HG02678 (cell line): ENCODE results near the gene EZR.

Experiments used
- ATAC-seq: cut with Tn5 transposase; IDR thresholded peaks from one replicate; pipeline ENCODE4 v1.9.1; 2021; ENCODE audit warnings: mild to moderate bottlenecking, moderate library complexity; ENCODE audit not compliant: unreplicated experiment

EZR gene

DNA sequence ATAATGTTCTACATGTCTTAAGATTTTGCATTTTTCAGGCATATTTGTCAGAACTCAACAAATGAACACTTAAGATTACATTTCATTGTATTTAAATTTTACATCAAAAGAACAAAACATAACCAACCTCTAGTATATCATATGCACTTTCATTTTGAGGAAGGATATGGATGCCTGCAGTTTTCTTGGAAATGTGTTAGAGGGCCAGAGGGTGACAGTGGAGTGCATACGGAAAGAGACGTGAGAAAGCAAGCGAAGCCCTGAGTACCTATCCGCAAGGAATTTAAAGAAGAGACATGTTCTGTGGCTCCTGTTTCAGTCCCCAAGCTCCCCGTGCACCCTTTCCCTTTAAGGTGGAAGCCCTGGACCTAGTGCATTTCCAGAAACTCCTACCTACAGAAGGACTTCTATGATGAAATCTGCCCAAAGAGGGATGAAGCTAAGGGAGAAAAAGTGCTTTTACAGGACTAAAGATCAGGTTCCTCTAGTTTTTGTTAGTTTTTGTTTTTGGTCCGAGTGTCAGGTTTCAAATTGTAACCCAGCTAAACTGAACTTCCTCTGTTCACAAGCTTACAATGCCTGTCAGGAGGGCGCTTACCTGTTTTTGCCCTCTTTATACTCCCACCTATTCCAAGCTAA lies 38.8 kb downstream of the EZR start:
- ATAC-seq: no peak

GRCh38 chr6:158778005-158778527 lies 41.1 kb downstream of the EZR start:
- ATAC-seq: no peak

DNA sequence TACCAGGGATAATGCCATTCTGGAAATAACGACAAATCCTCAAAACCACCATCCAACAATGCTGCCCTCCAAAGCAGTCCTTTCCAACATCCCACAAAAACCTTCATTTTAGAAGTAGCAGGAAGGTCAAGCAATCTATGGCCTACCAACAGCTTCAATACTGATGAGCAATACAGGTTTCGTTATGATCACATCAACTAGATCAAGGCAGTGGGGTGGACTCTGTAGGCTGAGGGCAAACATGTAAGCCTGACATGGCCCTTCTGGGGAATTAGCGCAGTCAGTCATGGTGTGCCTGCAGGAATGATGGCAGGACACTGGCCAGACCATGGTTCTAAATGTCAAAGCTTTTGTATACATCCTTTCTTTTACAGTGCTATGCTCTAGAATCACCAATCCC lies 41.7 kb downstream of the EZR start:
- ATAC-seq: no peak

DNA sequence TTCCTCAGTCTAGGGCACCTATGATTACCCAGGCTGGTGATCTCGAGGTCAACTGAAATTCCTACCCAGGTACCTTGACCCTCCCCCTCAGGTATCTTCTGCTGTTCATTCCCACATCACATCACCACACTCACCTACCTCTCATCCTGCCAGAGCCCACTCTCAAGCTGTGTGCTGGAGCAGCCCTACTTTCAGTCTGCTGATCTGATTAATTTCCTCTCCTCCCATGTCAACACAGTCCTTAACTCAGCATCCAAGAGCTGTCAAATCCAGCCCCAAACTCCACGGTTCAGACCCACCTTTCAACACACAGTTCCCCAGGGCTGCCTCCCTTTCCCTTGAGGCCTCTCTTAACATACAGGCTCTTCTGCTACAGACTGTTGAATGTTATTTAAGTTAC lies 42.4 kb downstream of the EZR start:
- ATAC-seq: no peak

DNA sequence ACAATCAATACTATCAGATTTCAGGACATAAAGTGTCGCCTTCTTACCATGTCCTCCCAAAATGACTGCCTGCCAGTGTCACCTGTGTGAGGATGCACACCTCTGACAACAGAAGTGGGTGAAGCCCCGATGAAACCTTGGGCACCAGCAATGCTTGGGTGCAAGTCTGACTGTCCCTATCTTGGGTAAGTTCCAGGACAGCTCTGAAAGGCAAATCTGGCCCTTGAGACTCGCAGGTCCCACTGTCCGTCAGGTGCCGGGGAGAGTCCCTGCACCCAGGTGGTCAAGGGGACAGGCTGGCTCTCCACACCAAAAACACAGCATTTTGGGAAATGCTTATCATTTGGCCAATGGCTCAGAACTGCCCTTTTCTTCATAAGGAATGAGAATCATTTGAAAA lies 43.3 kb downstream of the EZR start:
- no peak for ATAC-seq

GRCh38 chr6:158774717-158775449 lies 44.3 kb downstream of the EZR start:
- no peak for ATAC-seq

GRCh38 chr6:158773581-158774449 lies 45.4 kb downstream of the EZR start:
- no peak for ATAC-seq

DNA sequence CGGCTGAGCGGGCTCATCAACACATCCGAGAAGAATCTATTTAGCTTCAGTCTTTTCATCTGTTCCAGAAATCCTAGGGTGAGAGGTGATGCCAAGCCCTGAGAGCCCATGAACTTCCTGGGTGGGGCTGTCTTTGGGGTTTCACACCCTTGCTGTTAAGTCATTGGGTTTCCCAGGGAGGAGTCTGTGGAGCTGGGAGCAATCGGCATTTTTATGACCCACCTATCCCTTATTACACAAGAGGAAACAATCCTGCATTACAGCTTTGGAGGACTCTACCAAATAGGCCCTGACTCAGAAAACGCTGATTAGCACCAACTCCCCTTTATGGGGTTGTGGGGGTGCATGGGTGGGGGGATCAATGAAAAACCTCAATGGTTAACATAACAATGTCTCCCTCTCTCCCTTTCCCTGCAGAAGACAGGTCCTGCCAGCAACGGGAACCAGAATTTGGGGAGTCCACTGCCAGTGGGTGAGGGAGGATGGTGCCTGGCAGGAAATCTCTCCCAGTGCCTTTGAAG lies 46.3 kb downstream of the EZR start:
- ATAC-seq: no peak

DNA sequence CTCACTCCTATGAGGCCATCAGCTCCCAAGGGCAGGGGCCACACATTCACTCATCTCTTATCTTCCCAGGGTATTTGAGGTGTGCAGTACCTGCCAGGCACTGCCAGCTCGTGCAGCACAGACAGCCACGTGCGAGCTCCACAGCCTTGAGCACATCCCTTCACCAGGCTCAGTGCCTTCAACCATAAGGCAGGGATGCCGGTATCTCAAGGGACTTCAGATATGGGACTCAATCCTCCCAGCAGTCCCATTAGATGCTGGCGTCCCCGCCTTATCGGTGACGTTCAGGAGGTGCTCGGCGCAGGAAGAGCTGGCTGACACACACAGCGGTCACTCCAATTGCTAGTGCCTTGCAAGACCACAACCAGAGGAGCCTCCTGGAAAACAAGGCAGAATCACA lies 47.0 kb downstream of the EZR start:
- ATAC-seq: no peak

GRCh38 chr6:158771399-158772152 lies 47.6 kb downstream of the EZR start:
- ATAC-seq: no peak

DNA sequence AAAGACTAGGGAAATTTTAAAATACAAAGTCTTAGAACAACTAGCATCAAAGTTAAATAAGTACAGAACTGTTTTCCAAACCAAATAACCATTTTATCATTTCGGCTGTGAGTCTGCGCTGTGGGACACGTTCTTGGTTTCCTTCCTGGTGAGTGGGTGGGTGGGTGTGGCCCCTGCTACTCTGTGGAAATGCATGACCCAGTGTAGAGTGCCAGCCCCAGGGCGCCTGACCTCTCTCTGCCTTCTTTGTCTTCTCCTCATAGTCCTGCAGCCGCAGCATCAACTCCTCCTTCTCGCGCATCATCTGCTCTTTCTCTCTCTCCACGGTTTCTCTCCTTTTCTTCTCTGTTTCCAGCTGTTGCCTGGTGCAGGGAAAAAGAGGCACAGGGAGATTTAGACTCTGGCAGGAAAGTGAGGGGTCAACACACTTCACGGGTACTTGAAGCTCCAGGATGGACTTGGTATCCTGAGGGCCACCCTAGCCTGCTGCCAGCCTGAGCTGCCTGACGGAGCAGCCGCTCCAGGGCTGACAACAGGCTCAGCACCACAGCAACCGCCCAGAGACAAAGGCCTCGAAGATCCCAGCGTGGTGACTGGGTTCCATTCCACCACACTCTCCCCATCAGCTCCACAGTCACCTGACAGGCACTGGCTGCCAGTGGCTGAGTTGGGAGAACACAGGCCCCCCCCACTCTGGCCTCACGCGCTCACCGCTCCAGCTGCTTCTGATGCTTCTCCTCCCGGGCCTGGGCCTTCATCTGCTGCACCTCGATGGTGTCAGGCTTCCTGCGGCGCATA lies 48.4 kb downstream of the EZR start:
- ATAC-seq: no peak

DNA sequence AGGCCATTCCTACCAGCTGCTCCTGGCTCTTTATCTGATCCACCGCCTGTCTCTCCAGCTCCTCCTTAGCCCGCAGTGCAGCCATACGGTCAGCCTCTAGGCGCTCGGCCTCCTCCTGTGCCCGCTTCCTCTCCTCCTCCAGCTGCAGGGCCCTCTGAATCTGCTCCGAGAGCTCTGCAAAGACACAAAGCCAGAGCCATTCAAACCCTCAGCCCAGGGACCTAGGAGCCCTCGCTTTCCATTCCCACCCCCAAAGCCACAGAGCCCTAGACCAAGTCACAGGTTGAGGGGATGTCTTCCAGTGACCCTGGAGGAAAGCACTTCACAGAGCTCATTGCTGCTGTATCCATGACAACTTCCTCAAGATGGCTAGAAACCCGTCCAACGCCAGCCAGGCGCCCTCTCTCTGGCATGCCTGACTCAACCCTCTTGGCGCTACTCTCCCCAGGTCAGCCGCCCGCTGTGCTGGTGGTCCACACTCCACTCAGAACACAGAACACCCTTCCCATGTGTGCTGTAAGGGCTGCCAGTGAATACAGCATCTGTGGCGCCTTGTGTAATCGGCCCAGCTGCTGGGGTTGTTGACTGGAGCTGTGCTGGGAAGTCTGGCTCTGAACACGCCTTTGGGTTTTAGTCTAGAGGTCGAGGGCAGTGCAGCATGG lies 49.3 kb downstream of the EZR start:
- ATAC-seq: no peak

- no peak for ATAC-seq
These were observed 49.9 kb downstream of the EZR start for GRCh38 chr6:158769234-158769770.

DNA sequence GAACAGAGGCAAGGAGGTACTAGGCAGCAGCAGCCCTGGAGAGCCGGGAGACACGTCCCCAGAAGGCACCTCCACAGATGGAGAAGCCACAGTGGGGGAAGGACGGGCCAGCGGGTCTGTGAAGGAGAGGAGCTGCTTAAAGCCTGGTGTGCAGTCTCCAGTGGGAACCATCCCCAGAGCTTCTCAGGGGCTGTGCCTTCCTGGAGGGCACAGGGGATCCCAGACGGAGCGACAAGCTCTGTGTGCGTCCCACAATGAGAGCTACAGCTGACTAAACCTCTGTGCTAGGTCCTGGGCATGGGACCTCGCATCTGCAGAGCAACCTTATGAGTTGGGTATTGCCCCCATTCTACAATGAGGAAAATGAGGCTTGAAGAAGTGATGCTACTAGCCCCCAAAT lies 50.7 kb downstream of the EZR start:
- no peak for ATAC-seq

DNA sequence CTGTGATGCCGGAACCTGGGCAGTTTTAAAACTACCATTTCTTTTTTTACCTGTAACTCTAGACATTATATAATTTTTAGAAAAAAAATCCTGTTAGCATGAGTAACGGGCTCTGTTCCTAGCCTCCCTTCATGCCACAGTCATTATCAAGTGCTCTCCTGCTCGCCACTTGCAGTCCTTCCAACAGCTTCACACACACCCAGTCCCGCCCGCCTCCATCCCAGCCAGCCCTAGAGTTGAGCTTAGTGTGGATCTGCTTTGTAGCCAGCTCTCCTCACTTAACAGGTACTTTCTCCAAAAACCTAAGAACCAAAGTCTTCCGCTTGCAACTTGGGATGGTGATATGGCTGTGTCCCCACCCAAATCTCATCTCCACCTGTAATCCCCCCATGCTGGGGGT lies 51.5 kb downstream of the EZR start:
- no peak for ATAC-seq

DNA sequence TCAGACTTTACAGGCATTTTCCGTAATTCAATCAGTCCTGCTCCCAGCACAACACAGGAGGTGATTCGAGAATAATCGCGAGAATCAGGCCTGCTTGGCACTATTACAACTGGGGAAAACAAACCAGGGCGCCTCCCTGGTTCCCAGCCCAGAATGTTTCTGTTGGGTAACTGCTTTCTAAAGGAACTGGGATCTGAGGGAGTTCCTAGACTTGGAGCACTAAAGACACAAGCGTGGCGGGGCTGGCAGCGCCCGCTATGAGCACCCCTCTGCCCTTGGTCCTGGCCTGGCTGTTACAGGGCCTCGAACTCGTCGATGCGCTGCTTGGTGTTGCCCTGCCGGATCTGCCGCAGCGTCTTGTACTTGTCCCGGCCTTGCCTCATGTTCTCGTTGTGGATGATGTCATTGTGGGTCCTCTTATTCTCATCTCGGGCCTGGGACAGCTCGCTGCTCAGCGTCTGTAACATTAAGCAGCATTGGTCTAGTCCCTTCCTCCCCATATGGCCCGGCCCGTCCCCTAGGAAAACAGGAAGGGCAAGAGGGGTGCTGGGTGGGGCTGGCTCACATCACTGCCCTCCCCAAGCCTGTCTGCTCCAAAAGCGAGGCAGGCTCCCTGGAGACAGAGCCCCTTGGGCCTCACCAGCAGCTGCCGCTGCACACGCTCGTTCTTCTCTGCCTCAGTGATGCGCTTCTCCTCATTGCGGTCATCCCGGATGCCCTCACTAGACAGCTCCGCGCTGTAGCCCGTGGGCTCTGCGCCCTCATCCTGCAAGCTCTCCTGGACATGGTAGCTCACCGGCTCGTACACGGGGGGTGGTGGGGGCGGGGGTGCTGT lies 52.3 kb downstream of the EZR start:
- ATAC-seq: no peak

GRCh38 chr6:158765499-158766068 lies 53.6 kb downstream of the EZR start:
- no peak for ATAC-seq

- no peak for ATAC-seq
These were observed 54.2 kb downstream of the EZR start for GRCh38 chr6:158764926-158765325.
